Measurements from ENCODE around the gene CRIP2.

The CRIP2 gene

GRCh38 chr14:105500726-105501101, 26.1 kb downstream of the CRIP2 start:
- DNase-seq = no peak

GRCh38 chr14:105501504-105502291, 27.1 kb downstream of the CRIP2 start:
- no peak for DNase-seq

DNA sequence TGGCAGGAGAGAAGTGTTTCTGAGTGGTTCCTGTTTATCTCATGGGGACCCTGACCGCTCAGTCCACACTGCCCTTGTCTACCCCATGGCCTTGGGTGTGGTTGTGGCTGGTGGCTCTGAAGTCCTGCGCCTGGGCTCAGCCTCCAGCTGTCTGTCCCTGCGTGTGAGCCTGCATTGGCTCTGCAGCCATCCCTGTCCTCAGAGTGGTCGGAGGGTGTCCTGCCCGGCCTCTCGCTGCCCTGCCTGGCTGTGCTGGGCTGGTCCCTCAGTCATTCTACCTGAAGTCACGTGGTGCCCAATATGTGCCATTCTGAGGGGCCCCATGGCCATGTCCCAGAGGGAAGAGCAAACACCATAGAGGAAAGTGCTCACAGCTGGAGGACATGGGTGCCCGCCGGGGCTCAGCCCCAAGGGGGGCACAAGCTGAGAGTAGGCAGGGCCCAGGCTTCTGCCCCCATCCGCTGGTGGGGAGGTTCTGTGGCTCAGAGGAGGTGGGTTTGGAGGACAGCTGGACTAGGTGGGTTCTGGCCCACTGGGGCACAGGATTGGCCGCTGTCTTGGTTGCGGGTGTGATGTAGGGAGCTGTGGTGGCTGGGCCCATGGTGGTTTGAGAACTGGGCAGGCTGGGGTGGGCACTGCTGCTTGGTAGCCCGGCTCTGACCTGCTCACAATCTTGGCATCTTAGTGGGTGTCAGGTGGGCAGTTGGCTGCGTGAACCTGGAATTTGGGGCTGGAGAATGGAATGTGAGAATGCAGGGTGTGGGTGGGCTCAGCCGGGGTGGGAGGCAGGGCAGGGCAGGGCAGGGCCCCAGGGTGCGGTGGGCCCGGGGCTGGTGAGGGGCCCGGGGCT, 28.1 kb downstream of the CRIP2 start:
- DNase-seq = no peak

DNA sequence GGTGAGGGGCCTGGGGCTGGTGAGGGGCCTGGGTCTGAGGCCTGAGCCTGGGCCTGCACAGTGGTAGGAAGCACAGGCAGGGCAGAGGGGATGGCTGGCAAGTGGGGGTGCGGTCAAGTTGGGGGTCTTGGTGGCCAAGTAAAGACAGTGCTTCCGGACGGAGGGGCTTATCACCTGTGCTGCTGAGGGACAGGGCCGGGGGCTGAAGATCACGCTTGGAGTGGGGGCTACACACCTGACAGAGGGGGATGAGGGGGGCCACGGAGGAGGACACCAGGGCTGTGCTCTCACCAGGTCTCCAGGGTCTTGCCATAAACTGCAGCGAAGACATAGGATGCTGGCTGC, 28.6 kb downstream of the CRIP2 start:
- no peak for DNase-seq

GRCh38 chr14:105503935-105504692, 29.5 kb downstream of the CRIP2 start:
- no peak for DNase-seq

DNA sequence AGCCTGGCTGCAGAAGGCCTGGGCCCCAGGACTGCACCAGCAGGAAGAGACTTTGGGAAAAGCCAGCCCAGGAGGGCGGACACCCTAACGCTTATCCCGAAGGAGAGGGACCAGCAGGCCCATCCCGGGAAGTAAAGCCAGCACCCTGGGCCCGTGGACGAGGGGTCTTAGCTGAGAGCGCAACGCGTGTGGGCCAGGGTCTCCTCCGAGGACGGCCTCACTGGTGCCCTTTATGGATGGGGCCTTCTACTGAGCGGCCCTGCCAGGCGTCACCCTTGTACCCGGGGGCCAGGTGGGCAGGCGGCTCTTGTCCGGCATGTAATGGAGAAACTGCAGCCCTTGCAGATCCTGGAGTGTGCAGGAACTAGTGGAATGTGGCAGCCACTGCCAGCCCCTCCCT, 30.5 kb downstream of the CRIP2 start:
- DNase-seq = no peak

DNA sequence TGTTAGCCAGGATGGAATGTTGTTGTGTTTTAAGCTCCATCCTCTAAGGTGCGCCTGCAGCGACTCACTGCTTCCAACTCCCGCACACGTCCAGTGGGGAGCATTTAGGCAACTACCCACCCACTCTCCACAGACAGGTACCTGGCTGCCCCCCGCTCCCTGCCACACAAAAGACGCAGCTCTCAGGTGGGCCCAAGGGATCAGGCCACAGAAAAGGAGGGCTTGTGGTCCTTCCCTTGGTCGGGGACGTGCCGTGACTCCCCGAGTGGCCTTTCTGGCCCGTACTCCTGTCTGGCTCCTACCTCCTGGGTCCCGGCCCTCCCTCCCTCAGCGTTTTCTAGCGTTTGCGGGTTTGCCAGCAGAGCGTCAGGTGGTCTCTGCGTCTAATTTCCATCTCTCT, 32.6 kb downstream of the CRIP2 start:
- DNase-seq = no peak

DNA sequence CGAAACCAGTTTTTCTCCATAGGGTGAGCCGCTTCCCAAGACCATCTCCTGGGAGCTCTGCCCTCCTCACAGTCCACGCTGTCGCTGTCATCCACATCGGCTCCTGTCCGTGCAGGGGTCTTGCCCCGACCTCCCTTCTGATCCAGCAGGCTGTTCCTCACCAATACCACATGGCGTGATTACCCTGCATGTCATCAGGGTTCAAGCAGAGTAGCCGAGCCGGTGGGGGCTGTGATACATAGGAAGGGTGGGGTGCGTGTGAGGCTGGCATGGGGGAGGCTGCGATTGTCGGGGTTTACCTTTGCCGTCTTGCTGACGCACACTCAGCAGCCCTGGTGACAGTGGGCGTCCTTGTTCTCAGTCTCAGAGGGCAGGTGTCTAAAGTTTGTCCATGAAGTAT, 33.4 kb downstream of the CRIP2 start:
- no peak for DNase-seq

- DNase-seq = peak; percentile 0
These were observed 34.0 kb downstream of the CRIP2 start for GRCh38 chr14:105508601-105509000.

GRCh38 chr14:105517096-105517495, 42.5 kb downstream of the CRIP2 start:
- DNase-seq = no peak

DNA sequence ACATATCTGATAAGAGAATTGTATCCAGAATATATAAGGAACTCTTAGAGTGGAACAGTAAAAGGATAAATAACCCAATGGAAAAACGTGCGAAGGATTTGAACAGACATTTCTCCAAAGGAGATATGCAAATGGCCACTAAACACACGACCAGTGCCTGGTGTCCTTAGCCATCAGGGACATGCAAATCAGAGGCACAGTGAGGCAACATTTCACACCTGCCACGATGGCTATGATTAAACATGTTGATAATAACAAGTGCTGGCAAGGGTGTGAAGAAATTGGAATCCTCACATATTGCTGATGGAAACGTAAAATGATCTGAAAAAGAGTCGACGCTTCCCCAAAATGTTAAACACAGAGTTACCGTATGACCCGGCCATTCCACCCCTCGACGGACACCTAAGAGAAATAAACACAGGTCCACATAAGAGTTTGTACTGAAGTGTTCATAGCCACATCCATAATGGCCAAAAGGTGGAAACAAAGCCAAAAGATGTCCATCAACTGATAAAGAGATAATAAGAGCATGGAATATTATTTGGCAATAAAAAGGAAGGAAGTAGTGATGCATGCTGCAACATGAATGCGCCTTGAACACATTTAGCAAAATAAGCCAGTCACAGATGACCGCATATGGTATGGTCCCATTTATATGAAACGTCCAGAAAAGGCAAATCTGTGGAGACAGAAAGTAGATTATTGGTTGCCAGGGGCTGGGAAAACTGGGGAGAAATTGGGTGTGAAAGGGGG, 45.5 kb downstream of the CRIP2 start:
- no peak for DNase-seq

DNA sequence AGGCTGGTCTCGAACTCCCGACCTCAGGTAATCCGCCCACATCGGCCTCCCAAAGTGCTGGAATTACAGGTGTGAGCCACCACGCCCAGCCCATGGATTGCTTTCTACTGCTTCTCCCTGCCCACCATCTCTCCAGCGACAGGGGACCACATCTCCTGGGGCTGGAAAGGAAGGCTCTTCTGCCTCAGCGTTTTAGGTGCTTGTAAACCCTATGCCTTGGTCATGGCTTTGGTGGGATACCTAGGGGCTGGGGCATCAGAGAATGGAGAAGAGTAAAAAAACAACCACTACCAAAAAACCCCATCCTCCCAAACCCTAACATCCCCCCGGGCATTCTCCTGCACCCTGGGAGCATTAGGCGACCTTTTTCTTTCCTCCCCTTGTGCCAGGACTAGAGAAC, 50.7 kb downstream of the CRIP2 start:
- no peak for DNase-seq

- DNase-seq = peak; percentile 42
These were observed 51.5 kb downstream of the CRIP2 start, which contains the start of gene TMEM121 for GRCh38 chr14:105525861-105526775. TMEM121 (plus strand) TSS chr14:105526583; CDS start chr14:105528835, 2,252 bp downstream.

- DNase-seq = no peak
These were observed 52.3 kb downstream of the CRIP2 start for GRCh38 chr14:105526776-105527380.

DNA sequence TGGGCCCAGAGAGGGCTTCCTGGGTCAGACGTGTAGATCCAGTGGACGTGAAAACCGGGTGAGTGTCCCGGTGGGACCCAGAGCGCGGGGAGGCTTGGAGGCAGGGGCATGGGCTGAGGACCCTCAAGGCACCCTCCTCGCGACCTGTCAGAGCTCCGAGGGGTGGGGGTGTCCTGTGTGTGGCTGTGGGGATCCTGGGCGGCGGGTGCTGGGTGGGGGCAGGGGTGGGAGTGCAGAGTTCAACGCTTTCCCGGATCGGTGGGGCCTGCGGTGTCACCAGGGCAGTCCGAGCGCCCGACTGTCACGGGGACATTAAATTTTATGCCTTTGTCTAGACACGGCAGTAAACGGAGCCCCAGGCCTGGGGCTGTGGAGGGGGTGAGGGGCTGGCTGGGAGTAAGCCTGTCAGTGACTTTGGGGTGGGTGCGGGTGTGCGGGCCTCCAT, 52.8 kb downstream of the CRIP2 start:
- no peak for DNase-seq

DNA sequence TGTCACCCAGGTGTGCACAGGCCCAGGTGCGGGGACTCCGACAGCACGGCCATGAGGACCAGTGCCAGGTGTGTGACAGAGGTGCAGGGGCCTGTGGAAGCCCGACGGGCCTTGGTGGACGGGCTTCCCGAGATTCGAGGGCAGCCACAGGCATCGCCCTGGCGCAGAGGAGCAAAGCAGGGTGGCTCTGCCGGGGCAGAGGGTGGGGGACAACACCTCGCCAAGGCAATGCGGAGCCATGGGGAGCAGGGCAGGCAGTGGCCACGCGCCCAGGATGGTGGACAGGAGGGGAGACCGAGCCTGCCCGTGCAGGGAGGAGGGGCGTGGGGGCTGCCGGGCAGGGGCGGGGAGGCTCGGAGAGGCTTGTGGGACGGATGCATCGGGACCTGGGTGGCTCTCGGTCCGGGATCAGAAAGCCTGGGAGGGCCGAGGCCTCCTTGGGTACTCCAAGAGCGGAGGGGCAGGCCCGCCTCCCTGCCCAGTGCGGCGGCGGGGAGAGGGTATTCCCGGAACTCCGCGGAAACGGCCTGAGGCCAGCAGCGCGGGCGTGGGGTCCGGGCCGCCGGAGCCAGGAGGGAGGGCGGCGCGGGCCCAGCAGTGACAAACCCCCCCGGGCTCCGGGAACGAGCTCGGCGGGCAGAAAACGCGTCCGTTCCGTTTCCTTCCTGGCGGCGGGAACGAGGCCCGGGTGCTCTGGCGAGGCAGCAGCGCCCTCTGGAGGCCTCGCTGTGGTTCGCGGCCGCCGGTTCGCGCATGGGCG, 53.4 kb downstream of the CRIP2 start:
- DNase-seq = peak; percentile 84

DNA sequence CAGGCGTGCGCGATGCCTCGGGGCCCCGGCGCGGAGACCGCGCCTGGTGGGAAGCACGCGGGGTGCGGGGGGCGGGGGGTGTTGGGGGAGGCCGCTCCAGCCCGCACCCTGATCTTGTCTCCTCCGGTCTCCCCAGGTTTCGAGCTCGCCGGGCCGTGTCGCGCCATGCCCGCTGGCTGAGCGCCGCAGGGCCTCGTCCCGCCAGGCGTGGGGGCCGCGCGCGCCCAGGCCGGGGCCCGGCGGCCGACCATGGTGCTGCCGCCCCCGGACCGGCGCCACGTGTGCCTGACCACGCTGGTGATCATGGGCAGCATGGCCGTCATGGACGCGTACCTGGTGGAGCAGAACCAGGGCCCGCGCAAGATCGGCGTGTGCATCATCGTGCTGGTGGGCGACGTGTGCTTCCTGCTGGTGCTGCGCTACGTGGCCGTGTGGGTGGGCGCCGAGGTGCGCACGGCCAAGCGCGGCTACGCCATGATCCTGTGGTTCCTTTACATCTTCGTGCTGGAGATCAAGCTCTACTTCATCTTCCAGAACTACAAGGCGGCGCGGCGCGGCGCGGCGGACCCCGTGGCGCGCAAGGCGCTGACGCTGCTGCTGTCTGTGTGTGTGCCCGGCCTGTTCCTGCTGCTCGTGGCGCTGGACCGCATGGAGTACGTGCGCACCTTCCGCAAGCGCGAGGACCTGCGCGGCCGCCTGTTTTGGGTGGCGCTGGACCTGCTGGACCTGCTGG, 54.1 kb downstream of the CRIP2 start:
- DNase-seq = peak; percentile 78

DNA sequence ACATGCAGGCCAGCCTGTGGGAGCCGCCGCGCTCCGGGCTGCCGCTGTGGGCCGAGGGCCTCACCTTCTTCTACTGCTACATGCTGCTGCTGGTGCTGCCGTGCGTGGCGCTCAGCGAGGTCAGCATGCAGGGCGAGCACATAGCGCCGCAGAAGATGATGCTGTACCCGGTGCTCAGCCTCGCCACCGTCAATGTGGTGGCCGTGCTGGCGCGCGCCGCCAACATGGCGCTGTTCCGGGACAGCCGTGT, 54.6 kb downstream of the CRIP2 start:
- no peak for DNase-seq

All from activated naive CD4-positive, alpha-beta T cell treated with Interleukin-2 at 50 U/mL for 16 hours (primary cell).